Activated CD8-positive, alpha-beta memory T cell treated with anti-CD3 and anti-CD28 coated beads for 4 hours (primary cell): ENCODE measurements around the gene OR2T8.

ENCODE experiments used
- DNase-seq, 2 donors: peaks; one replicate each; pipeline ENCODE4 v3.0.0-alpha.2; 2020; ENCODE audit warnings: low read depth in 2 of 2

The OR2T8 gene

GRCh38 chr1:247962911-247963588 is 43.0 kb downstream of the OR2T8 start:
- DNase-seq = no peak

GRCh38 chr1:247964933-247965332 is 44.9 kb downstream of the OR2T8 start, which contains the start of gene OR2AK2:
Gene OR2AK2, plus strand, starts transcription at chr1:247965233. Its CDS starts 144 bp downstream, at chr1:247965377.
- DNase-seq = no peak

GRCh38 chr1:247966532-247967204 is 46.6 kb downstream of the OR2T8 start:
- no peak for DNase-seq
